GM19395 (cell line): Measurements from ENCODE around the gene LINGO3.
A peak's percentile ranks its signal among the peaks of the same experiment; 100 is the strongest.

Experiments used
- ATAC-seq: cut with Tn5 transposase; IDR thresholded peaks from one replicate; pipeline ENCODE4 v1.9.1; 2021; ENCODE audit warnings: mild to moderate bottlenecking, moderate library complexity; ENCODE audit not compliant: unreplicated experiment

Gene LINGO3

DNA sequence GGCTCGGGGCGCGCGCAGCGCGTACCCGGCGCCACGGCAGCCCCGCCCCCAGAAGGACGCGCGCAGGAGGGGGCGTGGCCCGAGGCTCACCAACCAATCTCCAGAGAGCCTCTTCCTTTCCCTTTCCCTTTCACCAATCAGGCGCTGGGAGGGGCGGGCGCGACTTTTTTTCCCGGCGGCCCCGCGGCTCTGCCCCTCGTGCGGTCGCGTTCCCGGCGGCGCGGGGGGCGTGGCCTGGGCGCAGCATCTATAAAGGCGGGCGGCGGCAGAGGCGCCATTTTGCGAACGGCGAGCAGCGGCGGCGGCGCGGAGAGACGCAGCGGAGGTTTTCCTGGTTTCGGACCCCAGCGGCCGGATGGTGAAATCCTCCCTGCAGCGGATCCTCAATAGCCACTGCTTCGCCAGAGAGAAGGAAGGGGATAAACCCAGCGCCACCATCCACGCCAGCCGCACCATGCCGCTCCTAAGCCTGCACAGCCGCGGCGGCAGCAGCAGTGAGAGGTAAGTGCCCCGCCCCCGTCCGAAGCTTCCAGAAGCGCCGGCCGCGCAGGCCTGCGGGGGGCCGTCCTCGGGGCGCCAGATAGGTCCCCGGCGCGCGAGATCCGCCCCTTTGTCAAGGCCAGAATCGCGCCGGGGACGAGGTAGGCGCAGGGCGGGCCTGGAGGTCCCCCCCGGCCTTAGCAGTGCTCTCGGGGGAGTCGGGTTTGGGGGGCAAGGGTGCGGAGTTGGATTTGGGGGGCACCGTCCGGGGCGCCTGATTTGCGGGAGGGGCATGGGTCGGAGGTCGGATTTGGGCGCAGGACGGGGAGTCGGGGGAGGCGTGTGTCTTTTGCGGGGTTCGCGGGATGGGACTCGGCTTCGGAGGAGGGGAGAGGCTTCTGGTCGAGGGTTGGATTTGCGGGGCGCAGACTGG is 38.5 kb downstream of the LINGO3 start:
- peak; percentile 46 for ATAC-seq

DNA sequence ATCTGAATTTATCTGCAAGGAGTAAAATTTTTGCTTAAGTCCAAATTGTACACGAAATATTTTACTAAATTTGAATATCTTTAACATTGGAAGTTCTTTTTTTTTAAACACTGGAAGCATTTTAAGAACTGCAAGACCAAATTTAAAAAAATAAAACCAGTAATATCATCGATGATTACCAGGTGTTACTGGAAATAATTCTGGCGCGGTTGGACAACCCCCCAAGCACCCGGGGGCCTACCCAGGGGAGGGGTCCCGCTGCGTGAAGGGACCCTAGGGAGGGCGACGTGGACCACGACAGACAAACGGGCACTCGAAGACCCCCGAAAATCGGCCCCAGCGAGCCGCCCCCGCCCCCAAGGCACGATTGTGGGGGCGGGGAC is 39.1 kb downstream of the LINGO3 start:
- ATAC-seq, result no peak

DNA sequence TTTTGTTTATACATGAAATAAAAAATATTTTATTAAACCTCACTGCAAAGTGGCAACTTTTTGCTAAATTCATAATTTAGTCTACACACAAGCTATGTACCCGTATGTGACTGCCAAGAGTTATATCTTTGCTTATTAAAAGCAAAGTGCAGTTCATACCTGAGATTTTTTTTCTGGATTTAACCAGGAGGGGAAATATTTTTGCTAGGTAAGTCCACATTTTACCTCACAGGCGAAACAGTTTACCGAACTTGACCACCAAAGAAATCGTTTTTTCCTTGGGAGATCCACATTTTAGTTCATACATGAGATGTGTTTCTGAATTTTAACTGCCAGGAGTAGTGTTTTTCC is 39.5 kb downstream of the LINGO3 start:
- no peak for ATAC-seq

DNA sequence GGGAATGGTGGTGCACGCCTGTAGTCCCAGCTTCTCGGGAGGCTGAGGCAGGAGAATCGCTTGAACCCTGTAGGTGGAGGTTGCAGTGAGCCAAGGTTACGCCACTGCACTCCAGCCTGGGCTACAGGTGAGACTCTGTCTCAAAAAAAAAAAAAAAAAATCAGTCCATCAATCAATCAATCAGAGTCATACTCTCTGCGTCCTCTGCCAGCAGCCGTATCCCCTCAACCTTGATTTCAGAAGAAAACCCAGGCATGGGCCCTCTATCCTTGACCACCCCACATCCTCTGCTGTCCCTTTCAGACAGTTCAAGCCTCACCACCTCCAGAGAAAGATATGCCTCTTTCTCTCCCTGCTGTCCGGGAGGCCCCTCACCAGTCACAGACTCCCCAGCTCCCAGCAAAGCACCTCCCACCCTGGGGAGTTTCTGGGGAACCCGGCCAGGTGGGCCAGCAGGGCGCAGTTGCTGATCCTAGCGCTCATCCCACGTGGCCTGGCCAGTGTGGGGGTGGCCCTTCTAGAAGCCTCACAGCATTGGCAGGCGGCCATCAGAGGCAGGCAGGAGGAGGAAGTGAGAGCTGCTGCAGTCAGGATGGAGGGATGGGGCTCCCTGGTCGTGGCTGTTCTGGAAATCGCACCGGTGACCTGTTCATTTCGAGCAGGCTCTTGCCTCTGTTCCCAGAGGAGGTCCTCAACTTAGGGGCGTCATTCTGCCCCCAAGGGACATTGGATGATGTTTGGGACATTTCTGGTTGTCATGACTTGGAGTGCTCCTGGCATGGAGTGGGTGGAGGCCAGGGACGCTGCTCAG is 41.6 kb downstream of the LINGO3 start:
- ATAC-seq, result no peak

DNA sequence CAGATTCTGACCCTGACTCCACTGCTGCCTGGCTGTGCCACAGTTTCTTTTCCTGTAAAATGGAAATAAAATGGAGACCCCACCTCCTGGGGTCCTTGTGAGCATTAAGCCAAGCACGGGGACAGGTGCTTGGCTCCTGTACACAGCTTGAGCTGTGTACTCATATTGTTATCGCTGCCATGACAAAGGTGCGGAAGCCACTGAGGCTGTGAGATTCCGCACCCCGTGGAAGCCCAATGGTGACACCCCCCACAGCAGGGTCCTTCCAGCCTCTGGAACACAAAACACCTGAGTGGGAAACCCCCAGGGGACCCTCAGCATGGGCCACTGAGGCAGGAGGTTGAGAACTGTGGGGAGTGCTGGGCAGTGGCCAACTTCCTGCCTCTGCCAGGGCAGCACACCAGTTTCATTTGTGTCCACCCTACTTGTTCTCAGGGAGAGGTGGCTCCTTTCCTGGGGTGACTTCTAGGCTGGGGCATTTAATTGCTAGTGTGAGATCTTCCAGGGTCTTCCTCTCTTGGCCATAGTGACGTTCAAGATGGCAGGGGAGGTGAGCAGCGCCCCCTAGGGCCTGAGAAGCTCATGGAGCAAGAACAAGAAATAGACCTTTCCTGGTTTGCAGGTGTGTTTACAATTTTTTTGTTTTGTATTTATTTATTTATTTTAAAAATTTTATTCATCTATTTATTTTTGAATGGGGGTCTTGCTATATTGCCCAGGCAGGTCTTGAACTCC is 46.3 kb downstream of the LINGO3 start:
- ATAC-seq, result no peak

DNA sequence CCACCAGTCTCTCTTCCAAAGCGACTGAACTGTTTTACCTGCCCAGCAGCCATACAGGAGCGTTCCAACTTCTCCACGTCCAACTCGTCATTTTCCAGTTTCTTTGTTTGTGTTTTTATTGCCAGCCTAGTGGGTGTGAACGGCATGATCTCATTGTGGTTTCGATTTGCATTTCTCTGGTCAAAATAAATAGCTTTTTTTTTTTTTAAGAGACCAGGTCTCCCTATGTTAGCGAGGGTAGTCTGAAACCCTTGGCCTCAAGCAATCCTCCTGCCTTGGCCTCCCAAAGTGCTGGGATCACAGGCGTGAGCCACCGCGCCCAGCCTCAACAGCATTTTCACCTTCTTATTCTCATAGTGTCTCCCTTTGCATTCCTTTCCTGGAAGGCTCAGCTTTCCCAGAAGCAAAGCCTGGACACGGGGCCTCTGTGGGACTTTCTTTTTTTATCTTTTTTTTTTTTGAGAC is 47.6 kb downstream of the LINGO3 start:
- ATAC-seq, result no peak

DNA sequence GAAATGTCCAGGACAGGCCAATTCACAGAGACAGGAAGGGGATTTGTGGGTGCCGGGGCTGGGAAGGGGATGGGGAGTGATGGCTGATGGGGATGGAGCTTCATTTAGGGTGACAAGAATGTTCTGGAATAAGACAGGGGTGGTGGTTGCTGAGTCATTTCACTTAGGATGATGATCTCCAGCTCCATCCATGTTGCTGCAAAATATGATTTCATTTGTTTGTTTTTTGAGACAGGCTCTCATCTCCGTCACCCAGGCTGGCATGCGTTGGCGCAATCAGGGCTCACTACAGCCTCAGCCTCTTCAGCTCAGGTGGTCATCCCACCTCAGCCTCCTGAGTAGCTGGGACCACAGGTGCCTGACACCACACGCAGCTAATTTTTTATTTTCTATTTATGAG is 48.6 kb downstream of the LINGO3 start:
- no peak for ATAC-seq
